Measurements from ENCODE around the gene GPR33.
"Not testable (repeated sequence)": the region's sequence is repeated elsewhere in the genome, so short reads cannot be mapped to it uniquely, and the experiment has no call there.

Gene GPR33

GRCh38 chr14:31457665-31458659, 29.9 kb downstream of the GPR33 start:
- DNase-seq (ENCODE audit: low spot score): no peak

- peak; percentile 93 for DNase-seq (ENCODE audit: low spot score)
These were observed 30.8 kb downstream of the GPR33 start, which contains the start of gene DTD2 for GRCh38 chr14:31456841-31457664. Gene DTD2, minus strand, starts transcription at chr14:31457506. Its CDS starts 113 bp downstream, at chr14:31457393.

DNA sequence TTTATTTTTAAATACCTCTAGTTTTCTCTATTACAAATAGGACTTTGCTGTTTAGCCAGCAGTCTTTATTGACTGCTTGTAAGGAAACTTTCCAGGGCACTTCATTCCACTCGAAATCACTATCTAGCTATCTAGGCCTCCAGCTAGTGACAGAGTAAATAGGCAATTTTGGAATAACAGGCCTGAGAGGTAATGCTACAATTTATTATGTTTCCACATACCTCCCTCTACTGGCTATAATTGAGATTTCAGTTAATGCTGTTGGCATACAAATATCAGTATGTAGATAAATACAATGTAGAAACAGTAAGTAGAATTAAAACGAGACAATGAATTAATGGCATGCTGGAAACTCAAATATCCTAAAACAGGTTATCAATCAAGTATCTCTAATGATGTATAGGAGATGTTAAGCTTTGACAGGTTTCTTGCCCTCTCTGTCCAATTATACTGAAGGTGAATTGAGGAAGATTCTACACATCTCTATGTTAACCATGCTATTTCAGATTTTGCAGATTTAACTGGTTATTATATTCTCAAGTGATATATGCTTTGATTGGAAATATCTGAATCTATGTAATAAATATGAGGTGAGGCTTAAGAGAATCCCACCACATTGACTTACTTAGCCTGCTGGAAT, 37.7 kb downstream of the GPR33 start:
- peak; percentile 23 for DNase-seq (ENCODE audit: low spot score)

- no peak for DNase-seq (ENCODE audit: low spot score)
These were observed 38.7 kb downstream of the GPR33 start for GRCh38 chr14:31449136-31449535.

- DNase-seq (ENCODE audit: low spot score): no peak
These were observed 42.1 kb downstream of the GPR33 start for GRCh38 chr14:31445703-31446102.

- DNase-seq (ENCODE audit: low spot score): no peak
These were observed 45.6 kb downstream of the GPR33 start for GRCh38 chr14:31442284-31442683.

DNA sequence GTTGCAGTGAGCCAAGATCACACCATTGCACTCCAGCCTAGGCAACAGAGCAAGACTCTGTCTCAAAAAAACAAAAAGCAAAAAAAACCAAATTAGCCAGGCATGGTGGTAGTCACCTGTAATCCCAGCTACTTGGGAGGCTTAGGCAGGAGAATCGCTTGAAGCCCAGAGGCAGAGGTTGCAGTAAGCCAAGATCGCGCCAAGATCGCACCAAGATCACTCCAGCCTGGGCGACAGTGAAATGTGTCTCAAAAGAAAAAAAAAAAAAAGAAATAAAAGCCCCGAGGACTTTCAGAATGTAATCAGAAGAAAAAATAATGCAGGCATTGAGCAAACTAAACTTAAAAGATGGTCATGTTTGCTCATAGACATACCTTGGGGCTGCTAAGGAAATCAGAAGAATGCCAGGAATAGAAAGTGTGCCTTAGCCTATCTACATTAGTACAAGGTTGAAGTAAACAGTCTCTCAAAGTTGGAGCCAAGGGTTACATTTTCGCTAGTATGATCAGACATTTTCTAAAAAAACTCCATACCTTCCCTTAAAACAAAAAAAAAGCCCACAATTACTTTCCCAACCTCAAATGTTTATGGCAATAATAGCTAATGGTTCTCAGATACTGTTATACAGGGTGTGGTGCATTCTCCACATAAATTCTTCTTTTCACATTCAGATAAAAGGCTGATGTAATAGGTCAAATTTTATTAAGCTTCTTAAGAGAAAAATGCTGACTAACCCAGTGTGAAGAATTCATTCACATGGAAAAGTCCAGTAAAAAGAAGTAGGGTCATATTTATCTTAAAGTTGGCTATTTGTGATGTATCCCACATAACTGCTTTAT, 46.3 kb downstream of the GPR33 start:
- DNase-seq (ENCODE audit: low spot score): no peak

DNA sequence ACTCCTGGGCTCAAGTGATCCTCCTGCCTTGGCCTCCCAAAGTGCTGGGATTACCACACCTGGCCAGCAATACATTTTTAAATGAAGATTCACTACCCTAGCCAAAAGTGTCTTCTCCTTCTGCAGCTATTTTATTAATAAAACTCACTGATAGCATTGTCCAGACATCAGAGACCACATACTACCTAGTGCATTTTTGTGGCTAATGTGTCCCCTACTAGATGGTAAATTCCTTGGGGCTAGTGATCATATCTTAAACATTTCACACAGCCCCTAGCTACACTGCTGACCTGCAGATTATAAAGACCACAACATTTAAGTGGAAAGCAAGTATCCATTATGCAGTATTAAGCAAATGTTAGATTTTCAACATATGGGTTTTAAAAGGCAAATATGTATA, 47.6 kb downstream of the GPR33 start:
- DNase-seq (ENCODE audit: low spot score): no peak

DNA sequence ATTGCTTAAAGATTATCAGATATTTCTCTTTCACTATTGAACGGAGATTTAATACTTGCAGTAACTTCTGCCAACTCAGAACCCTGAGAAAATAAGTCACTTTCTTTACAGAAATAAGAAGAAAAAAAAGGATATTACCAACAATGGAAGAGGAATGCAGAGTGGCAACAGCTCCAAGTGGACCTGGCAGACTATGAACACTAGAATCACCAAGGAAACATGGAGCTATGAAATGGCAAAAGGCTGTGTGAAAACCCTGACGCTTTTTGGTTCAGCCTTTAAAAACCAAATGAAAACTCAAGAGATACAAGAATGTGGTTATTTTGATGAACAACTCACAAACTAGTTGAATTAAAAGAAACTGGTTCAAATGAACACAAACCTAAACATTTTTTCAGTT, 48.3 kb downstream of the GPR33 start:
- no peak for DNase-seq (ENCODE audit: low spot score)

GRCh38 chr14:31437045-31437691, 50.7 kb downstream of the GPR33 start:
- DNase-seq (ENCODE audit: low spot score): not testable (repeated sequence)

DNA sequence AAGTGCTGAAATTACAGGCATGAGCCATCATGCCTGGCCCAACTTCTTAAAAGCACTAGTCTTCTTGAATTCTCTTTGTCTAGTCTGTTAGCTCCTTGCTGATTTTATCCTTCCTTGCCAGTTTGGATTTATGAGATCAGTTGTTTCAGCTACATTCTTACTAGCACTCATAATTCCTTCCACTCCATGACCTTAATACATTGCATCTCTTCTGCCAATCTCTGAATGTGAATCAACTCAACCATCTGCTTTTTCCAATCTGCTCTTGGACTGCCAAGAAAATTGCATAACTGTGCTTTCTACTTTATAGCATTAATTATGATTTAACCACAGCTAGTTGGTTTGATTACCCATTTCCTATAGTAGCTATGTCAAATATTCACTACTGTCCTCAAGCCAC, 52.6 kb downstream of the GPR33 start:
- DNase-seq (ENCODE audit: low spot score): no peak

All from CD4-positive, alpha-beta T cell treated with Interleukin-15 for 4 hours (primary cell).